Measurements from ENCODE around the gene ZBTB39.
"Not testable (repeated sequence)": the region's sequence is repeated elsewhere in the genome, so short reads cannot be mapped to it uniquely, and the experiment has no call there.

The ZBTB39 gene

DNA sequence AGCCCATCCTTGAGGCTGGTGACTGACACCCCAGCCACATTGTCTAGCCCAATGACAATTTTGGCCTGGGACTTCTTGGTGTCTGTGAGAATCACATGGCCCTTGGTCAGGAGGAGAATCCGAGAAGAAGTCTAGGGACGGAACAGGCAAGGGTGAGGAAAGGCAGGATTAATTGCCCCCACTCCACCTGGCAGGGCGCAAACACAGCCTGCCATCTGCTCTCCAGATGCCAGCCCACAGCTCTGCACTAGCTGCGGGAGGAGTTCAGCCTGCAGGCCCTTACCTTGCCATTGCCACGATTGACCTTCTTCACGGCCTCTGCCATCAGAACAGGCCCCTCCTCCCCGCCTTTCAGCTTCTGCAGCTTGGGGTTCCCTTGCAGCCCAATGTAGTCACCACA is 23.1 kb upstream of the ZBTB39 start:
- DNase-seq = no peak

DNA sequence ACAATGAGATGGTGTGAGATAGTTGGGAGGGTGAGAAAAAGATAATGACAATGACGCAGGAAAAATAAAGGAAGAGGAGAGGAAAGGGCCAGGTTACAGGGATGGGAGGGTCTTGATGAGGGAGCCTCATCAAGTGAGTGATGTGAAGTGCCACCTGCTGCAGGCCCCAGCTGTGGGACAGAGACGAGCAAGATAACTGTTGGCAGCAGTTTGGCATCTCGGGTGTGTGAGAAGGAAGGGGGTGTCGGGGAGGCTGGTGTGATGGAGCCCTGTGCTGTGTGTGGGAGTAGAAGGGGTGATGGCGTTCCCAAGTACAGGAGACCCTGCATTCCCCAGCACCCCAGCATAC is 21.4 kb upstream of the ZBTB39 start:
- no peak for DNase-seq

DNA sequence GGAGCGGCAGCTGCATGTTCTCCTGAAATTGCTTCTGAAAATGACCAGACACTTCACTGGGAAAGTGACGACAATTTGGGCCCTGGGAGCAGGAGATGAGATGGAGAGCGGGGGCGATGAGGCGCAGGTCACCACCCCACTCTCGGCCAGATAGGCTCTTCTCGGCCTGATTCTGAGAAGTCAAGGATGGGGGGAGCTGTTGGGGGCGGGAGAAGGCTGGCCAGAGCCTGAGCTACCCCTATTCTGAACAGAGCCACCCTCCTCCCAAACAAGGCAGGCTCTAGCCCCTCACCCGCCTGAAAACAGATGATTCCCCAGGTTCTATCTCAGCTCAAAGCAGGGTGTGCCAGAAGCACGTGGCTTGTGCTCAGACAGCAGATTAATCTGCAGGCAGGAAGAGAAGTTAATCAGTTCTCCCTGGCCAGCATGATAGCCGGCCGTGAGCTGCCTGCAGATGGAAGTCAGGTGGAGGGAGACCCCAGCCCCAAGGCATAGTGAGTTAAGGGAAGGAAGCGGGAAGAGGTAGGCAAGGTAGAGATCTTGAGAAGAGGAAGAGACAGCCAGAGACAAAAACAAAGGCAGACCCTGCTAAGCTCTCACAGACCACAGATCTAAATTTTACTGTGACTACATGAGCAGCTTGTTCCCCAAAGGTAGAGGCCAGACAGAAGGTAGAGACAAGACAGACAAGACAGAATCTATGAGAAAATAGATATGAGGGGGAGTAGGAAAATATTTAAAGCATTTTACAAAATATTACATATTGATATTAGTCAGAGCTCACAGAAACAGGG is 20.9 kb upstream of the ZBTB39 start:
- DNase-seq = no peak

DNA sequence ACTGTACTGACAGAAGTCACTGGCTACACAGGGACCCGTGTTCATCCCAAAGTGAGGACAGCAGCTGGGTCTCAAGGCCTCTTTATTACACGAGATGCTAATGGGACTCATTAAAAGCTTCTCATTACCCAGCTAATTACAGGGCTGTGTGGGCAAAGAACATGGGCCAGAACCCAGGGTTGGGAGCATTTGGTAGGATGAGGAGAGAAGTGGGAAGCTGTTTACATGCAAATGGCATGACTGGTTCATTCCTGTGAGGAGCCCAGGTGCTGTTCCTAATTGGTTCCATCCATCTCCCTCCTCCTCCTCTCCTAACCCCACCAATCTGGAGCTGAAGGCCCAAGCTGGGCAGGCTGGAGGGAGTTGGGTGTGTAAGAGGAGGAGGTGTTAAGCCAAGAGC is 18.9 kb upstream of the ZBTB39 start:
- DNase-seq = no peak

DNA sequence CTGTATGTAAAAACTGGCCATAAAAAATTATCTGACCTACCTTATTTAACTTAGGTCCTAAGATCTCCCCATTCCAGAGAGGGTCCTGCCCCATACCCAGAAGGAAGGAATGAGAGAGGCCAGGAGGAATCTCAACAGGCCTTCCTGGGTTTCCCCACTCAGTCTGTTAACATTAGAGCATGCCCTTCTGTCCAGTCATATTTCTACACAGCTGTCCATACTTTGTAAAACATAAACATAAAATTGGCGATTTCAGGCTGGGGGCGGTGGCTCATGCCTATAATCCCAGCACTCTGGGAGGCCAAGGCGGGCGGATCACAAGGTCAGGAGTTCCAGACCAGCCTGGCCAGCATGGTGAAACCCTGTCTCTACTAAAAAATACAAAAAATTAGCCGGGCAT is 16.0 kb upstream of the ZBTB39 start:
- not testable (repeated sequence) for DNase-seq

DNA sequence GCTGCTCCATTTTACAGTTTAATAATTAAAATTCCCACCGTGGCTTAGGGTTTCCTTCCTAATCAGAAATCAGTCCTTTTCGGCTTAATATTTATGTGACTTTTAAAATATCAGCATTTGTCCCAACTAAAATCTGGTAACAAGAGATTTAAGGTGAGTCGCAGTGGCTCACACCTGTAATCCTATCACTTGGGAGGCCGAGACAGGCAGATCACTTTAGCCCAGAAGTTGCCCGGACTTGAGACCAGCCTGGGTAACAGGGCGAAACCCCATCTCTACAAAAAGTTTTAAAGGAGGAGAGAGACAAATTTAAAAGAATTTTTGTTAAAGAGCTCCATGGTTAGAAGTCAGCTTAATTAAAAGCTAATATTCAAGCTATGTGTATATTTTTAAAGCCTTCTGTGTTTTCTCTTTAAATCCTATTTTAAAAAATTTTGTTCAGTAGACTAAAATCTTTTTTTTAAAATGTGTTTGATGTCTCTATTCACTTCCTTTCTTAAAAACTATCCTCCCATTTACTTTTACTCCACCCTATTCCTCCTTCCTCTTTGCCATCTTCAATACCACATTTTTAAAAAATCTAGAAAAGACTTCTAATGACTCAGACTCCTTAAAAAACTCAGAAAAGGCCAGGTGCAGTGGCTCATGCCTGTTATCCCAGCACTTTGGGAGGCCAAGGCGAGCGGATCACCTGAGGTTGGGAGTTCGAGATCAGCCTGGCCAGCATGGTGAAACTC is 13.8 kb upstream of the ZBTB39 start:
- DNase-seq = no peak

DNA sequence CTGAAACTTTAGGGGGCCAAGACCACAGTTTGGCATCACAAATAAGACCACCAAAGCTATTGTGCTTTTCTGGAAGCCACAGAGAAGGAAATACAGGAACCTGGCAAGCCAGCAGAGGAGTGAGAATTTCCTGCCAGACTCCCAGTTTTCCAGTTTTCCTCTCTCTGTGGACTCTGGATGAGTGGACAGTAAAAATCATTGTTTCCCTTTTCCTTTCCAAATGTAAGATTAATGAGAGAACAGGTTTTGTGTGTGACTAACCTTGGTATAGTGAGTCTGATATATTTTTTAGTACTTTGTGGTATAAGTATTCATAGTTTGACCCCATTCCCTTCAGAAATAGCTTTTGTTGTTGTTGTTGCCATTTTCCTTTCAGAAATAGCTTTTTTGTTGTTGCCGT is 12.6 kb upstream of the ZBTB39 start:
- no peak for DNase-seq

DNA sequence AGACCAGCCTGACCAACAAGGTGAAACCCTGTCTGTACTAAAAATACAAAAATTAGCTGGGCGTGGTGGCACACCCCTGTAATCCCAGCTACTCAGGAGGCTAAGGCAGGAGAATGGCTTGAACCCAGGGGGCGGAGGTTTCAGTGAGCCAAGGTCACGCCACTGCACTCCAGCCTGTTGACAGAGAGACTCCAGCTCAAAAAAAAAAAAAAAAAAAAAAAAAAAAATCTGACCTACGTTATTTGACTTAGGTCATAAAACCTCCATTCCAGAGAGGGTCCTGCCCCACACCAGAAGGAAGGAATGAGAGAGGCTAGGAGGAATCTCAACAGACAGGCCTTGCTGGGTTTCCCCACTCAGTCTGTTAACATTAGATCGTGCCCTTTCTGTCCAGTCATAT is 12.0 kb upstream of the ZBTB39 start:
- not testable (repeated sequence) for DNase-seq

DNA sequence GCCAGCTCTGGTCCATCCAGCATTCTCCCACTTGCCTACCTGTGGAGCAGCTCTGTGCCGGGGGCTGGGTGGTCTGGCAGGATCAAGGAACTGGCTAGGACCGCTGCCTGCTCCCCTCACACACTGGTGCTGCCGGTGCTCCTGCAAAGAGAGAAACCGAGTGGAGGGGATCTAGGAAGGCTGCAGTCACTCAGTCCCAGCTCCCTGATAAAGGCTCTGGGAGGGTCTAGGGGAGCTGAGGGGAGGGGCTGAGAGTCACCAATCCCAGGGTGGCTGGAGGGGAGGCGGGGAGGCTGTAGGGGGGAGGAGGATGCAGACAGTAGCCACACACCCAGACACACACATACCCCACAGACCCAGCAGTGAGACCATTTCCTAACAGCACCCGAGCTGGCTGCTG is 10.0 kb upstream of the ZBTB39 start, which contains the start of gene TAC3:
TAC3 (minus strand) TSS at position 182 of the 400 bp plus-strand sequence. CDS start 732 bp downstream, outside the sequence.
- DNase-seq = no peak

DNA sequence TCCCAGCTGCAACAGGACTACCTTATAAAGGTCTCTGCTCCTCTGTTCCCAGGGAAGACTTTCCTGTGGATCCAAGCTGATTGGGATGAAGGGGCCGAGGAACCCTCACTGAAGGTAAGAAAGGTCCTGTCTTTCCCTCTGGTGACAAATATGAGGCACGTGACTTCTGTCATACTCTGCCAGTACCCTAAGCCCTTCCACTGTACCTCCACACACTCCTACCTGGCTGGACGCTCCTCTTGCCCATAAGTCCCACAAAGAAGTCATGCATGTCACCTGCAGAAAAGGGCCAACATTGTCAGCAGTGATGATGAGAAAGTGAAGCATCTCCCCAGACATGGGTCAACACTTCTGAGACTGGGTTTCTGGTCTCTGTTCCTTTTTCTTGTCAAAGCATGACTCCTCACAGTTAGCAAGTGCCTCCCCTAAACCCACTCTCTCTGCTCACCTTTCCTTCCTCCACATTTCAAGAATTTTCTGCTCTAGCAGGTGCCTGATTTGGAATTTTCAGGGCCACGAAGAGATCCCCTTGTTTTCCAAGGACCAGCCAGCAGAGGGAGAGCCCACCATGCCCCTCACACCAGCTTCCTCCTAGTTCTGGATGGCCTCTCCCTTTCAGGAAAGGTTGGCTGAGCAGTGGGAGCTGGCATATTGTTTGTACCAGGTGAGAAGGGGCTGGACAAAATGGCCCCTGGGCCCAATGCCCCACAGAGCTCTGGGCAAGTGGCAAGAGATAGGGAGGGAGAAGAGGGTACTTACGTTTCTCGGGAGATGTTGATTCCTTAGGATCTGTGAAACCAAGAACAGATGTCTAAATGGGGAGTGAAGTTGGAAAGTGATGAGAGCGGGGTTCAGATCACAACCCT is 6.5 kb upstream of the ZBTB39 start:
- no peak for DNase-seq

DNA sequence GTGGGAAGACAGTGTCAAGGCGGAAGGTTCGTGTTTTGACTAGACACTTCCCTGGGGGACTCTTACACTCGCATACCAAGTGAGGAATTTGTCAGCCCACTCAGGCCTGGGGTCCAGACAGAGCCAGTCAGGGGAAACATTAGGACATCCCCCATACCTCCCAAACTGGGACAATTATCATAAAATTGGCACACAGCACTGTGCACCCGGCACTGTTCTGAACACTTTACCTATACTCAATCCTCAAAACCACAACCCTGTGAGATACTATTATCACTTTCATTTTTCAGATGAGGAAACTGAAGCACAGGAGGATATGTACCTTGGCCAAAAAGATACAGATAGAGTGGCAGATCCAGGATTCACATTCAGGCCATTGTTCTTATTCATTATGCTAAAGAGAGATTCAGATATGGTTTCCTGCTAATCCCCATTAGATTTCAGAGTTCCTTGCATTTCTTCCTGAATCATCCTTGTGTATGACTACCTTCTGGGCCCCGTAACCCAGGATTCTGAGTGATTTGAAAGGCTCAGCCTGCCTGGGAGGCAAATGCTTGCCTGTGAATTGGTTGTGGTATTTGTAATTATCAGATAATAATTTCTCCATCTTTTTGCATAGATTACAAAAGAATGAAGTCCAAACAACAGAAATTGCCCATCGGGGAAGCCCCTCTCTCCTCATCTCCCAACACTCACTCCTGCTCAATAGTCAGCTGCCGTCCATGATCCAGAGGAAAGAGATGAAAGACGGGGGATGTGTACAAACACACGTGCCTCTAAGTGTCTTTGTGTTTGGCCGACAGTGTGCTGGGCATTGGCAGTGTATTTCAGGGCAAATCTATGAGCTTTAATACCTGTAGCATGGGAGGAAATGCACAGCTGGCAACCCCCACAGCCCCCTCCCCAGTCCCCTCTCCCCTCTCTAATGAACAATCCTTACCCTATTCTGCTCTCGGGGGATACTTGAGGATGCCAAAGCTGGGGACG is 5.4 kb upstream of the ZBTB39 start:
- no peak for DNase-seq

DNA sequence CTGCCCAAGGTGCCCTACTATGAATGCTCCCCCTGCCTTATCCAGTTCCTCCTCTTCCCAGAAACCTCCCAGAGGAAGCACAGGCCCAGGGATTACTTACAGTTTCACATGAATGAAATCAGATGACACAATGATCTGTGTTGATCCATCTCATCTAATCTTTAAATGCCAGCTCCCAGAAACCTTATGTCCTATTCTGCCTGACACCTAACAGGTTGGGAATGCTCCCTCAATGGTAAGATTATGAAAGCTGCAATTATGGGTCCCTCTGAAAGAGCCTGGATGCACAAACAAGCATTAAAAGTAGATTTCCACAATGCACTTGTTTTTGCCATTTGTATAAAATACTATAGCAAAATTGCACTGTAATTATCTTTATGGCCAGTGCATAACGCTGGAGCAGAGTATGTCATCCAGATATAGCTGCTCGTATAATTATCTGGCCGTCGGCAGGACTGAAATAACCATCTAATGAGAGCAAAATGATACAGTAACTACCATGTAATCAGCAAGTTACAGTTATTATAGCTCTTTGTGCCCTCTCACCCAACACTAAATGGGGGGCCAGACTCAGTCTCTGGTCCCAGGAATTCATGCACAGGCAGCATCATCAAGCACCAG is 4.4 kb upstream of the ZBTB39 start:
- no peak for DNase-seq

DNA sequence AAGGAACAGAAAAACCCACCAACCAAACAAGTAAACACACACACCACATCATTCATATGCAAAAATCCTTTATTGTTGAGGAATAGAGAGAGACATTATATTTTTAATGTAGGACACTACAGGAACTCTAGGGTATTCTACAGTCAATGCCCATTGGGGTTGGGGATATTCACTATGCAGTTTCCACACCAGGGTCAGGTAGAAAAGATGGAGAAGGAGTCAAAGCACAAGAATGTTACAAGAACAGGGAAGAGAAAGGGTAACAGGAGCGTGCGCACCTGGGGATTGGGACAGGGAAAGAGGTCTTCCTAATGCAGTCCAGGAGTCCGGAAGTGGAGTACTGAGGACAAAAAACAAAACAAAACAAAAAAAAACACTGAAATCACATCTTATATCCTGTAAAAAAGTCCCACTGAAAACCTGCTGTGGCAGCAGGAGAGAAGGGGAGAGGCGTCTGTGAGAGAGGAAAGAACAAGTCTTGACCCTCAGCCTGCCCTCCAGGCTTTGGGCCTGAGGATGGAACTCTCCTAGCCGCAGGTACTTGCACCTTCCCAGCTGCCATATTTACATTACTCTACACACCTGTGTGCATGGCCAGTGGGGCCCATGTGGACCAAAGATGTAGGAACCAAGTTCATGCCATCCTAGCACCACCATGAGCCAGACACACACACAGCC is 3.7 kb upstream of the ZBTB39 start:
- DNase-seq = no peak

DNA sequence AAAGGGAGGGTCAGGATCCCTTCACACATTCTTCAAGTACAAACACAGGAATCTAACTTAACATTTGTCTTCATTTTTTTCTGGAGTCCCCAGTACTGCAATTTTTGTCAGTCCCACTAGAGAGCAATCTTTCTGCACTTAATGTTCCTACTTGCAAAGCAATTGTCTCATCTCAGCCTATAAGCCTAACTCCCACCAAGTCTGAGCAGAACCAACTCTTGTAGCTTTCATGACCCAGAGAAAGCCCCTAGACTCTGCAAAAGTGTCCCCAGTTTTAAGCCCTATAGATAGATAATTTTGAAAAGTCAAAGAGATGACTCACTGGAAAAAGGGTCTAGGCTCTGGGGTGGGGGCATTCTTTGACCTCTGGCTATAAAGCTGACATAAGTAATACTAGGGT is 1.8 kb upstream of the ZBTB39 start:
- no peak for DNase-seq

DNA sequence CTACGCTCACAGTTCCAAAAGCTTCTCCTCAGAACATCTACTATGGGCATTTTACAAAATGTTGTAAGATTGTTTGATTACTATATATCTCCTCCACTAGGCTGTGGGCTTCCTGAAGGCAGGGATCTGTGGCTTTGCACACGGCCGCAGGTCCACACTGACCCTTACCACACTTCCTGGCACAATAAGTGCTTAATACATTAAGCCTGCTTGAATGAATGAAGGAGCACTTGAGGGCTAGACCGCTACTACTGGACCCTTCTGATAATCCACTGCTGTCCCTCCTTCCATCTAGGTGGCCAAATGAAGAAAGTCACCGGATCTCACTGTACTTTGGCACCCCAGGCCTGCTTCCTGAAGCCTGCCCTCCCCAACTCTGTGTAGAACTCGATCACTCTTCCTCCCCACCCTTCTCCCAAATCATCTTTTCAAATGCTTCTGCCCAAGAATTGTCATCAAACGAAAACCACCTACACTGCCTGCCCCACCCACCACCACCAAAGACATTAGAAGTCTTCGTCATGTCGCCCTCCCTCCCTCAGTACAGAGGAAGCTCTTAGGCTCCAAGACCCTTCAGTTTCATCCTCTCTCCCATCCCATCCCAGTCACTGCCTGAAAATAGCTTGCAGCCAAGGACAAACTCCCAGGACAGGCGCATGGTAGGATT is 596 bp upstream of the ZBTB39 start:
- peak; percentile 44 for DNase-seq

DNA sequence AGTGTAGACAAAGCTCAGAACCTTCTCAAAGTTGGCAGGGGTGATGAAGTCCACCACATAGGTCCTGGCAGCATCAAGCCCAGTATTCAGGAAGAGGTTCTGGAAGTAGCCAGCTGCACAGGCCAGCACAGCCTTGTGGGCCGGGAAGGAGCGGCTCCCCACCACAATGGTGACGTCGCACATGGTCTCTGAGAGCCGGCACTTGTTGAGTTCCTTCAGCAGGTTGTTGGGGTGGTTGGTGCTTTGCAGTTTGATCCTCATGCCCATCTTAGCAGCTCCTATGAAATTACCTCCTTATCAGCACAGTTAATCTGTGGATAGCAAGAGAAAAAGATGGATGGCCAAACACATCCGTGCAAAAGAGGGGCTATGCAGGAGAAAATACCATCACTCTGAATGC is 1.7 kb downstream of the ZBTB39 start:
- no peak for DNase-seq

DNA sequence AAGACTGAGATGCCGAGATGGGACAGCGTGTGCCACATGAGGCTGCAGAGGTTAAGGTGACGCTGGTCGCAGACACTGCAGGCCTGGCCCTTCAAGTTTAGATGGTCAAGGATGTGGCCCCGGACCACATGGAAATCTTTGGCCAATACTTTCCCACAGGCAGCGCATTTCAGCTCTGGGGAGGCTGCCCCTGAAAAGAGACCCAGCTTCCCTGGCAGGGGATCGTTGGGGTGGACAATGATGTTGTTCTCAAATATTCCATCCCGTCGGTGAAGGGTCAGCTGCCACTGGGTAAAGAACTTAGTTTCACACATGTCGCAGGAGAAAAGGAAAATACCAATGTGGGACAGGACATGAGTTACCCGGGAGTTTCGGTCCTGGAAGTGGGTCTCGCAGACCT is 3.0 kb downstream of the ZBTB39 start:
- DNase-seq = no peak

DNA sequence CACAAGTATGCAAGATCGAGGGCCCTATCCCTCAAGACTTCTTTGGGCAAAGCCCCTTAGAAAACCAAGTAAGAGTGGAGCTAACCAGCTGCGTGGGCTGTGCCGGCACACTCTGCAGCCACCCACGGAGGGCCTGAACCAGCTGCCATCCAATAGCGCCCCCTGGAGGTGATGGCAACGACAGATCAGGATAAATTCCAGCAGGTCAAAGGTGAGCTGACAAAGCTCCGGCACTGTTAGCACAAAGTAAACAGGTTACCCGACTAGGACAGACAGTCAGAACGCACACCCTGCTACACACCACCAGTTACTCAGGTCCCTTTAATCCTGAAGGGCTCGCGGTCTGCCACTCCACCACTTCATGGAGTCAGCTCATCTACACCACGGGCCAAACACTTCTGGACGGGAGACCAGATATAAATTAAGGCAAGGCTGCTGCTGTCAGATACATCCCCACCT is 4.9 kb downstream of the ZBTB39 start:
- DNase-seq = peak; percentile 77

DNA sequence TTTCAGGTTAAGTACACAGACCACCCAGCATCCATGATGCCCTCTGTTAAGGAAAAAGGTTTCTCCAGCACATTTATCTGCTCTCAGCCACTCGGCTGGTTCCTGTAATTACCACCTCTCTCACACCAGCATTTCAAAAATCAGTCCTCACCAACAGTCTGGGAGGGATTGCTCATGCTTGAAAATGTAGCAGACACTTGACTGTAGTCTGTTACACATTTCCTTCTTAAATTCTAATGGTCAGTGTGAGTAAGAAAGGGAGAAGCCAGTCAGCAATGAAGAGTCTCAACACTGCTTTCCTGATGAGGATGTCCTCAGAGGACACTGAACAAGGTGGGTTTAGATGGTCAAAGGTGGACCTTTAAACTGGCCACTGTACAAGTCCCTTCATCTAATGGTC is 6.0 kb downstream of the ZBTB39 start:
- DNase-seq = no peak

DNA sequence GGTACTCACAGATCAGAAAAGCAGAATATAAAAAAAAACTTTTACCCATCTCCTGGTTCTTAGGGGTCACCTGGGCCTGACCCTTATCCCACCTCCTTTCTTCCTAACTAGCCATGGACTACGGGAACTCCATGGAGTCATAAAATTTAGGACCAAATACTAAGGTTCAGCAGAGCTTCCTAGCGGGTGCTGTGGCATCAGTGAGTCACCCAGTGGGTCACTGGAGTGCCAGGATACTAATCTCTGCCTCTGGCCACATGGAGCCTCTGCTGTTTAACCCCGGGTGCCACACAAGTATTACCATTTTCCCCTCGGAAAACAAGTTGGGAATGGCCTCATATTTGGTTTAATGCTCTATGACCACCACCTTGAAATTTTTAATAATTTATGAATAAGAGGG is 6.9 kb downstream of the ZBTB39 start:
- DNase-seq = no peak

DNA sequence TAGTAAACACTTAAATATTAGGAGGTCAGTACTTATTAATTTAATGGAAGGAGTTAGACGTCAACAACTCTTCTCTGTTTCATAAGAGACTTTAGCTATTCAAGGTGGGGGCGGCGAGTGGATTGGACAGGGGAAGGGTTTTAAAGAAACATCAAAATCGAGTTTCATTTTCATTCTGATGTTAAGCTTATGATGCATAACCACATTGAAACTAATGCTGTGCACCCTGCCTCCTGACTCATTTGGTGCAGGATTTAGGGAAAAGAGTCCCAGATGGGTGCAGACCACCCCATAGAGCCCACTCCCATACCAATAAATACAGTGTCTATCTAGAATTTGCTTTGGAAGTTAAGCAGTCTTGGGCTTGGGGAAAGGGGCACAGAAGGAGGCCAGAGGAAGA is 7.4 kb downstream of the ZBTB39 start:
- peak; percentile 51 for DNase-seq
